Neural cell (in vitro differentiated cells): Measurements from ENCODE around the gene BRD2. TPM values are rescaled to one million over a fixed set of nuclear protein-coding genes. Genes with fewer than 3 reads are reported as not detected.

ENCODE experiments used
- H2AFZ ChIP-seq: fragments of 200-600, 300-800 bp; sonication (generic), shearing (Covaris generic); 2 replicates; pipeline ENCODE4 v1.6.0; 2014; ENCODE audit warnings: low read depth, mild to moderate bottlenecking, antibody characterized with exemption, low read length, moderate library complexity
- H3F3A ChIP-seq: fragments of 200-600 bp; shearing (Covaris generic); 2 replicates; pipeline ENCODE4 v1.6.1; 2016; ENCODE audit warnings: mild to moderate bottlenecking, moderate library complexity, mixed read lengths, antibody characterized with exemption, low read length; ENCODE audit not compliant: insufficient read depth, poor library complexity, severe bottlenecking
- H3K27ac ChIP-seq: fragments of 200-600, 300-800 bp; sonication (generic), shearing (Covaris generic); 2 replicates; pipeline ENCODE4 v1.5.1; 2014; ENCODE audit warnings: mild to moderate bottlenecking, low read length, moderate library complexity
- H3K27me3 ChIP-seq: fragments of 300-800, 200-600 bp; sonication (generic), shearing (Covaris generic); 2 replicates; pipeline ENCODE4 v1.6.0; 2014; ENCODE audit warnings: mild to moderate bottlenecking, low read depth, low read length, moderate library complexity; ENCODE audit not compliant: insufficient read depth
- H3K36me3 ChIP-seq: fragments of 300-800, 200-600 bp; sonication (generic), shearing (Covaris generic); 2 replicates; pipeline ENCODE4 v1.5.1; 2014; ENCODE audit warnings: mild to moderate bottlenecking, antibody characterized with exemption, low read length, moderate library complexity; ENCODE audit not compliant: insufficient read depth
- H3K4me2 ChIP-seq: fragments of 300-800, 200-600 bp; sonication (generic), shearing (Covaris generic); 2 replicates; pipeline ENCODE4 v1.6.0; 2014; ENCODE audit warnings: mild to moderate bottlenecking, low read length
- H3K4me3 ChIP-seq: fragments of 300-800, 200-600 bp; sonication (generic), shearing (Covaris generic); 2 replicates; pipeline ENCODE4 v1.5.1; 2014; ENCODE audit warnings: mild to moderate bottlenecking, low read length, moderate library complexity
- H3K79me2 ChIP-seq: fragments of 200-600 bp; shearing (Covaris generic); replicated peaks from 2 replicates; pipeline ENCODE4 v1.6.0; 2014; ENCODE audit warnings: mild to moderate bottlenecking, low read length, moderate library complexity; ENCODE audit not compliant: insufficient read depth
- H3K9ac ChIP-seq: fragments of 300-800, 200-600 bp; sonication (generic), shearing (Covaris generic); 2 replicates; pipeline ENCODE4 v1.6.1; 2016; ENCODE audit warnings: mild to moderate bottlenecking, low read length, mixed read lengths
- H3K9me2 ChIP-seq: fragments of 200-600 bp; shearing (Covaris generic); 2 replicates; pipeline ENCODE4 v1.6.1; 2016; ENCODE audit warnings: mild to moderate bottlenecking, low read length, mixed read lengths; ENCODE audit not compliant: insufficient read depth
- H3K9me3 ChIP-seq: fragments of 200-600, 300-800 bp; sonication (generic), shearing (Covaris generic); 2 replicates; pipeline ENCODE4 v1.6.1; 2016; ENCODE audit warnings: mild to moderate bottlenecking, mixed run types, low read length, moderate library complexity, mixed read lengths
- H4K20me1 ChIP-seq: fragments of 200-600 bp; shearing (Covaris generic); 2 replicates; pipeline ENCODE4 v1.6.1; 2016; ENCODE audit warnings: mild to moderate bottlenecking, mixed run types; ENCODE audit not compliant: insufficient read depth
- CTCF ChIP-seq: fragments of 450-650 bp; IDR thresholded peaks from 2 replicates; pipeline ENCODE4 v1.5.1; 2014; ENCODE audit warnings: antibody characterized with exemption, mild to moderate bottlenecking, moderate library complexity; ENCODE audit not compliant: poor library complexity, severe bottlenecking
- EP300 ChIP-seq: fragments of 450-650 bp; conservative IDR thresholded peaks from 2 replicates; pipeline ENCODE4 v1.6.1; 2014; ENCODE audit warnings: antibody characterized with exemption, mild to moderate bottlenecking, moderate library complexity; ENCODE audit not compliant: poor library complexity, severe bottlenecking
- EZH2 ChIP-seq: fragments of 200-600, 300-800 bp; shearing (Covaris generic), sonication (generic); IDR thresholded peaks from 2 replicates; pipeline ENCODE4 v1.6.1; 2014; ENCODE audit warnings: antibody characterized with exemption, low read length, borderline replicate concordance, mild to moderate bottlenecking; ENCODE audit not compliant: insufficient read depth, poor library complexity, severe bottlenecking
- MXI1 ChIP-seq: fragments of 450-650 bp; conservative IDR thresholded peaks from 2 replicates; pipeline ENCODE4 v1.6.1; 2014; ENCODE audit warnings: antibody characterized with exemption, mild to moderate bottlenecking; ENCODE audit not compliant: poor library complexity, severe bottlenecking
- POLR2AphosphoS5 ChIP-seq: IDR thresholded peaks from 2 replicates; pipeline ENCODE4 v1.6.1; 2012
- RAD21 ChIP-seq: fragments of 450-650 bp; conservative IDR thresholded peaks from 2 replicates; pipeline ENCODE4 v1.6.1; 2014; ENCODE audit warnings: antibody characterized with exemption, mild to moderate bottlenecking, moderate library complexity
- REST ChIP-seq: IDR thresholded peaks from 2 replicates; pipeline ENCODE4 v1.6.1; 2012; ENCODE audit warnings: borderline replicate concordance
- SMC3 ChIP-seq: fragments of 450-650 bp; conservative IDR thresholded peaks from 2 replicates; pipeline ENCODE4 v1.6.1; 2014; ENCODE audit warnings: antibody characterized with exemption, mild to moderate bottlenecking, moderate library complexity; ENCODE audit not compliant: poor library complexity
- TAF1 ChIP-seq: IDR thresholded peaks from 2 replicates; pipeline ENCODE4 v1.6.1; 2012; ENCODE audit warnings: low read depth
- polyA plus RNA-seq: library from polyadenylated mRNA; depleted of rRNA; stranded (reverse); fragments of >200 nt; gene quantifications from 2 replicates; pipeline ENCODE4 v1.2.3, GENCODE V29; 2014

The BRD2 gene
- polyA plus RNA-seq, 1 donor from 2014 or later, result 107 TPM

- Histone ChIP-seq H3K36me3 (peaks cover 27% of the 10 kb centered on the region), H3K27ac (no peak overlapping the region), H3F3A (peaks cover 4% of the 10 kb centered on the region), H3K9me2 (no peaks in the 10 kb centered on the region), H3K4me3 (no peak overlapping the region), H4K20me1 (peaks cover 57% of the 10 kb centered on the region), H3K4me2 (no peak overlapping the region), H3K27me3 (no peaks in the 10 kb centered on the region), H3K79me2 (peaks cover 60% of the 10 kb centered on the region), H3K9me3 (no peaks in the 10 kb centered on the region), H2AFZ (no peak overlapping the region), H3K9ac (no peak overlapping the region)
- TF ChIP-seq MXI1 (no peak), EP300 (no peak), SMC3 (no peak), TAF1 (no peak), CTCF (no peak), REST (no peak), RAD21 (no peak), EZH2 (no peak)
Observed at GRCh38 chr6:32977953-32978324, 9.5 kb downstream of the BRD2 start.

- no peak overlapping the region for H3K9ac ChIP-seq
- H4K20me1 ChIP-seq, result peaks cover 38% of the 10 kb centered on the region
- H3K27me3 ChIP-seq, result no peaks in the 10 kb centered on the region
- H2AFZ ChIP-seq, result no peak overlapping the region
- no peak overlapping the region for H3K4me3 ChIP-seq
- peaks cover 22% of the 10 kb centered on the region for H3K36me3 ChIP-seq
- no peaks in the 10 kb centered on the region for H3K9me2 ChIP-seq
- no peak overlapping the region for H3K27ac ChIP-seq
- TF ChIP-seq POLR2AphosphoS5, result no peak
- TF ChIP-seq MXI1, result no peak
- no peak for TF ChIP-seq SMC3
- no peak for TF ChIP-seq REST
- TF ChIP-seq CTCF, result no peak
- TF ChIP-seq EZH2, result no peak
- TF ChIP-seq EP300, result no peak
- no peak for TF ChIP-seq TAF1
- TF ChIP-seq RAD21, result no peak
- no peak overlapping the region for H3K4me2 ChIP-seq
- no peaks in the 10 kb centered on the region for H3K9me3 ChIP-seq
- H3F3A ChIP-seq, result peaks cover 4% of the 10 kb centered on the region
- peaks cover 40% of the 10 kb centered on the region for H3K79me2 ChIP-seq
Observed at GRCh38 chr6:32979720-32980487, 11.5 kb downstream of the BRD2 start.
